Measurements from ENCODE around the gene PDLIM1. TPM values are rescaled to one million over a fixed set of nuclear protein-coding genes. Genes with fewer than 3 reads are reported as not detected.

The PDLIM1 gene
- total and polyA plus RNA-seq, 8 donors = 79.6 to 268 (median 97.5) TPM

GRCh38 chr10:95276367-95277200 lies 14.2 kb downstream of the PDLIM1 start:
- ATAC-seq (peak; percentile 12), DNase-seq (no peak)
- Histone ChIP-seq H3K4me1 (peaks cover 19 to 75% of the 10 kb centered on the region in 2 donors), H3K27ac (peak overlapping the region; percentile 50 to 82), H3K4me3 (no peak overlapping the region), H3K36me3 (peaks cover 0 to 2% of the 10 kb centered on the region in 2 donors), H3K9me3 (no peaks in the 10 kb centered on the region), H3K27me3 (no peaks in the 10 kb centered on the region)
- TF ChIP-seq, protein P1, sequence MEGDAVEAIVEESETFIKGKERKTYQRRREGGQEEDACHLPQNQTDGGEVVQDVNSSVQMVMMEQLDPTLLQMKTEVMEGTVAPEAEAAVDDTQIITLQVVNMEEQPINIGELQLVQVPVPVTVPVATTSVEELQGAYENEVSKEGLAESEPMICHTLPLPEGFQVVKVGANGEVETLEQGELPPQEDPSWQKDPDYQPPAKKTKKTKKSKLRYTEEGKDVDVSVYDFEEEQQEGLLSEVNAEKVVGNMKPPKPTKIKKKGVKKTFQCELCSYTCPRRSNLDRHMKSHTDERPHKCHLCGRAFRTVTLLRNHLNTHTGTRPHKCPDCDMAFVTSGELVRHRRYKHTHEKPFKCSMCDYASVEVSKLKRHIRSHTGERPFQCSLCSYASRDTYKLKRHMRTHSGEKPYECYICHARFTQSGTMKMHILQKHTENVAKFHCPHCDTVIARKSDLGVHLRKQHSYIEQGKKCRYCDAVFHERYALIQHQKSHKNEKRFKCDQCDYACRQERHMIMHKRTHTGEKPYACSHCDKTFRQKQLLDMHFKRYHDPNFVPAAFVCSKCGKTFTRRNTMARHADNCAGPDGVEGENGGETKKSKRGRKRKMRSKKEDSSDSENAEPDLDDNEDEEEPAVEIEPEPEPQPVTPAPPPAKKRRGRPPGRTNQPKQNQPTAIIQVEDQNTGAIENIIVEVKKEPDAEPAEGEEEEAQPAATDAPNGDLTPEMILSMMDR (IDR thresholded peaks at IDR 0.05) = no peak
- intact Hi-C loops (cut with DNase I) = no loop called here

- TF ChIP-seq, protein P1 (IDR thresholded peaks at IDR 0.05) = no peak
- H3K4me1 ChIP-seq = peaks cover 19 to 75% of the 10 kb centered on the region in 2 donors
- ATAC-seq = peak; percentile 43
Measured at GRCh38 chr10:95275726-95276366, 15.0 kb downstream of the PDLIM1 start.

DNA sequence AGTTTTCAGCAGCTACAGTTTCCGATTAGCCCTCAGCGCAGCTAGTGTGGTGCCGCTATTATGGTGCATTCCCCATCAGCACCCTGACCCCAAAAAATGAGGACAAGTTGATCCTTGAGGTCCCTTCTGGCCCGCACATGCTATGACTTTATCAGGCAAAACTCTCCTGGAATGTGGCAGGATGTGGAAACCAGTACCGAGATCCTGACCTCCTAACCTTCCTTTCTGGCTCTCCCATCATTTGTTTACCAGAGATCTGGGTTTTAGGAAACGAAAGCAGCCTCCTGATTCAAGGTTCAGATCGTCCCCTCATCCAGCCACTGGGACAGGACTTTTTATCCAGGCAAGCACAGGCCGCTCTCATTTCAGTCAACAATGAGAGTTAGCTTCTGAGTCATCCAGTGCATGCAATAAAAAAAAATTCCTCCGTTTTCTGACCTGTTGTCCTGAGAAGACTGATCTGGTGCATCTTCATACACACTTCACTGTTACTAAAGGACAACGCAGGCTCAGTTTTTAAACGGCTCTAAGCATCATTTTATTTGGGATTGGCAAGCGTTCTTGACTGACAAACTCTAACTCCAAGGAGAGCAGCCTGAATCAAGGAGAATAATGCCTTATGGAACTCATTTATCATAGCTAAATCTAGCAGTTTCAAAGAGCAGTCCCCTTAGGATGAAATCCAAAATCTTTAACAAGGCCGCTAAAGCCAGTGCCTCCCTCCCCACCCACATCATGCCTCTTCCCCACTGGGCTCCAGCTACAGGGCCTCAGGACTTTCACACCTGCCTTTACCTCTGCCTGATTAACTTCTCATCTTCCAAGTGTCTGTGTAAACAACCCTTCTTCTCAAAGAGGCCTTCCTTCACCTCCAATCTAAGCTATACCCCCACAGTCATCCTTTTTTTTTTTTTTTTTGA lies 17.1 kb downstream of the PDLIM1 start:
- TF ChIP-seq, protein P1 (IDR thresholded peaks at IDR 0.05) = no peak
- peaks cover 23 to 62% of the 10 kb centered on the region in 2 donors for H3K4me1 ChIP-seq

More at GRCh38 chr10:95275726-95276366, 15.0 kb downstream of the PDLIM1 start:
- H3K36me3 ChIP-seq = peaks cover 0 to 7% of the 10 kb centered on the region in 2 donors
- H3K9me3 ChIP-seq = no peaks in the 10 kb centered on the region
- H3K4me3 ChIP-seq = no peak overlapping the region
- DNase-seq = no peak
- peak overlapping the region; percentile 50 to 82 for H3K27ac ChIP-seq
- no peaks in the 10 kb centered on the region for H3K27me3 ChIP-seq
- intact Hi-C loops (cut with DNase I) = no loop called here

DNA sequence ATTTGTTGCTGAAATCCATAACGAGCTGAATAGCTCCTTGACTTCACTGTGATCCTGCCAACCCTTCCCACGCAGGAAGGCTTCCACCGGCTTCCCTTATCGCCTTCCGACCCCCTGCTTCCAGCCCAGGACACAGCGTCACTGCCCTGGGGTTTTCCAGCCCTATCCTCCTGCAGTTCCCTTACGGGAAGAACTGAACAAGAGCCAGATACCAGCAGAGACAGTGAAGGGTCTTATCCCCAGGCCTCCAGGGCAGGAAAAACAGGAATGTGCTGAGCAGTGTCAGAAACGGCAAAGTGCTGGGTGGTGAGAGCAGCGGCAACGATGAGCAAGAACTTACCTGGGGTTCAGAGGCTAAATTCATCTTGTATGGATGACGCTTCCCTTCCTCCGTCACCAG lies 22.4 kb downstream of the PDLIM1 start:
- ATAC-seq (peak; percentile 39), DNase-seq (no peak)
- Histone ChIP-seq H3K27ac (peak overlapping the region; percentile 78 to 82), H3K27me3 (no peaks in the 10 kb centered on the region), H3K9me3 (no peaks in the 10 kb centered on the region), H3K4me1 (peaks cover 21 to 58% of the 10 kb centered on the region in 2 donors), H3K4me3 (no peak overlapping the region), H3K36me3 (peaks cover 0 to 27% of the 10 kb centered on the region in 2 donors)
- intact Hi-C loops (cut with DNase I) = no loop called here
- TF ChIP-seq, protein P1 (IDR thresholded peaks at IDR 0.05) = no peak

More for the DNA sequence above, 17.1 kb downstream of the PDLIM1 start:
- H3K4me3 ChIP-seq = no peak overlapping the region
- no peaks in the 10 kb centered on the region for H3K9me3 ChIP-seq
- intact Hi-C loops (cut with DNase I) = no loop called here
- H3K27me3 ChIP-seq = no peaks in the 10 kb centered on the region
- ATAC-seq = peak; percentile 62
- DNase-seq = no peak
- H3K27ac ChIP-seq = peak overlapping the region; percentile 50 to 82
- H3K36me3 ChIP-seq = peaks cover 0 to 16% of the 10 kb centered on the region in 2 donors

Measured in left lung (tissue), 10 donors.